CD1c-positive myeloid dendritic cell (primary cell): ENCODE data around the gene FANCC.

Experiments
- DNase-seq: peaks from one replicate; pipeline ENCODE4 v3.0.0-alpha.2; 2016; ENCODE audit errors: extremely low spot score

FANCC gene

DNA sequence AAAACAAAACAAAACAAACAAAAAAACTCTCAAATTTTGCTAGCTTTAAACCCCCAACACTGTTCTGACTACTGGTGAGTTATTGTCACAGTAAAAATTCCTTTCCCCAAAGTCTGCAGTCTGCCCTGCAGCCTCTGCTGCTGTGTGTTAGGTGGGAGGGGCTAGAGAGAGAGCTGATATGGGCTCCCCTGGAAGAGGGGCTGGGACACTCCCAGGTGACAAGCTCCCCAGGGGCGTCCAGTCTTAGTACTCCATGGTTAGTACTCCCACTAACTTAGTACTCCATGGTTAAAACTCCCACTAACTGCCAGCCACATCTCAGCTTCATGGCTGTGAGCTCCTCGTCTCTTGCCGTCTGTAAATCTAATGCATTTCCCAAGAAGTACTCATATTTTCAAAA, 191.9 kb downstream of the FANCC start:
- no peak for DNase-seq

DNA sequence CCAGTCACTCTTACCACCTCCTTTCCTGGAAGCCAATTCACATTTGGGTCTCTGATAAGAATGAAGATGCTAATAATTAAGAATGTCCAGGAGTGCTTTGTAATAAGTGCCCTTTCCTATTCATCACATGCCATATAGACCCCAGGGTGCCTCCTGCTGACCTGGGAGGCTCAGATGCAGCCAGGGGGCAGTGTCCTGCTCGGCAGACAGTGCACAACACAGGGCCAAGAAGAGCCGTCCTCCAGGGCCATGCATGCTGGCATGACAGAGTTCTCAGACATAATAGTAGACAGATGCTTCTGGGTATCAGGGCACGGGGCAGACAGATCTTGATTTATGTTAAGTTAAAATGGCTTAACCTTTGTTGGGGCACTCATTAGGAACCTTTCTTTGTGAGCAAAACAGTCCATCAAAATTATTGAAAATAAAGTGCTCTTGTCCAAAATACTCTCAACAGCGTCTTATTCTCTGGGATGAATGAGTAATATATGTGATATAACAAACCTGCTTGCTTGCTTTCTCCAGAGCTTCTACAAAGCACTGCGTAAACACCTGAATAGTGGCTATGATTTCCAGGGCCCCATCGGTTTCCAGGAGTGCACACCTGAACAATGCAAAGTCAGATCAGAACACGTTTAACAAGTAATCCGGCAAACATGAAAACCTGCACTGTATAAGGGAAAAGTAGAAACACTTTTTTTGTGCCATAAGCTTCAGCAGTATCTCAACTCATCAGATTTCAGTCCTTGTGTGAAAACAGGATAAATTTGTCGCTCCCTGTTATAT, 192.7 kb downstream of the FANCC start:
- no peak for DNase-seq

DNA sequence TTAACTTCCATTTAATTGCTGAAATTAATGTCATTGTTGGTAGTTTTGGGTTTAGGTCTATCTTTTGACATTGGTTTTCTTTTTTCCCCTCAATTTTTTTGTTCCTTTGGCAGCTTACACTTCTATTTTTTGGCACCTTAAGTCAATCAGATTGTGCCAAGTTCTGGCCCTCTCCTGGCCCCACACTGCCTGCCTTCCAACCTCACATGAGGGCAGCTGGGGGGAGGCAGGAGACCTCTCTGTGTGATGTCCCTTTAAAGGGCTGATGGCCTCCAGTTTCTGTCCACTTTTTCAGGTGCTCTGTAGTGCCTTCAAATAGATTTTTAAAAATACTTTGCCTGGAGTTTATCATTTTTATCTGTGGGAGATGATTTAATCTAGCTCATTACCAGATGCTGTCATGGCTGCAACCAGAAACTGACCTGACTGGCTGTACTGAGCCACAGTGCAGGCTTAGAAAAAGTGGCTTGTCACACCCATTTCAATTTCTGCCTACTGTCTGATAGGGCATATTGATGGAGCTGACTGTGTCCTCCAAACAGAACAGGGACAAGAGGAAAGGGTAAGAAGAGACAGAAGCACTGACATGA, 196.6 kb downstream of the FANCC start:
- no peak for DNase-seq

DNA sequence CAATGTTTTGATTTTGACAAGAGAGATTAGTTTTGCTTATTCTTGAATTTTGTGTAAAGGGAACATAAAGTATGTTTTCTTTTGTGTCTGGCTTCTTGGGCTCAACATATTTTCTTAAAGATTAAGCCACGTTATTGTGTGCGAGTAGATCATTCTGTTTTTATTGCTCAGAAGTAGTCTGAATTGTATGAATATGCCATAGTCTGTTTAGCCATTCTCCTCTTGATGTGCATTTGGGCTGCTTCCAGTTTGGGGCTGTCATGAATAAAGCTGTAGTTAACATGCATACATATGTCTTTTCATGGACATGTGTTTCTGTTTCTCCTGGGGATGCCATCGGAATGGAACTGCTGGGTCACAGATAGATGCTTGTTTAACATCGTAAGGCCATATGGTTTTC, 198.9 kb downstream of the FANCC start:
- no peak for DNase-seq

DNA sequence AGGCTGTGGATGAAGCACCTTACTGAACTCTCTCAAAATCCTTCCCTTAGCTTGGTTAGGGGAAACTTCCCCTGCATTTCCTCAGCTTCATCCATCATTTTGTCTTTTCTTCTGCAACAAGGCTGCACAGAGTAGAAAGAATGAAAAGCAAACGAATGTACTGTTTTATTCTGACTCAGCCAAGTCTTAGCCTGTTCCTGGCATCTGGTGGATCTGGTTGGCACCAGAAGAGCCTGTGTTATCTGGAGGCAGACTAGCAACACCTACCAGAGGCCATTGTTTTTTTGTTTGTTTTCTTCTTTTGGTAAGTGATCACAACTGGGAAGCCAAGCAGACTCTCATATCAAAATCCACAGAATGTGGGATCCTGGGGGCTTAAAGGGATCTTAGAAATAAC, 200.7 kb downstream of the FANCC start:
- DNase-seq = no peak

DNA sequence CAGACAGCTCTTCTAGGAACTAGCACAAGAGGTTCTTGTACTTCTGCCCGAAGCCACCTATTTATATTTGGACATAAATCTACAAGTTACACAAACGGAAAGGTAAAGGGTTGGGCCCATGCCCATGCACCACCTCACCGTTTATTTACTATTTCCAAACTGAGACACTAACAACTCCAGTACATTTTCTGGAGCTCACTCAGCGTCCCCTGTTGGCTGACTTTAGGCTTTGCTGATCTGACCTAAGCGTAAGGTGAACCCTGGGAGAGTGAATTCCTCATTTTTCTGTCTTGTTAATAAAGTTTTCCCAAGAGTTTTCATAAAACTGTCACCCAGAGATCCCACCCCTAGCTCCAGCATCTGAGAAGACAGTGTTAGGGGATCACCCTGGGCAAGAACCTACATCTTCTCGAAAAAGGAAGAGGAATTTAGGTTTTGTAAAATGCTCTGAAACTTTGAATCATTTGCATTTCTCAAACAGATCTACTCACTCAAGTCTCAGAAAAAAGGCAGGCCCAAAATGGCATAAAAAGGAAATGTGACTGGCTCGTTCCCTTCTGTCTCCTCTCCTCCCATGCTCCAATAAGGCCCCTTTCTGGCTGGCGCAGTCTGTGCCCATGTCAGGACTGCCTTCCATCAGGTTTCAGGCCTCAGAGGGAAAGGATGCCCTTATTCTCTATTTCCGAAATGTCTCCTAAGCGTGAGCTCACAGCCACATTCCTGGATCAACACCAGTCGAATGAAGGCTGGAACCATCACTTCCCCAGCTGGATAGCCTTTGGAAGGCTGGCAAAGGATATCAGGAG, 201.3 kb downstream of the FANCC start:
- no peak for DNase-seq

DNA sequence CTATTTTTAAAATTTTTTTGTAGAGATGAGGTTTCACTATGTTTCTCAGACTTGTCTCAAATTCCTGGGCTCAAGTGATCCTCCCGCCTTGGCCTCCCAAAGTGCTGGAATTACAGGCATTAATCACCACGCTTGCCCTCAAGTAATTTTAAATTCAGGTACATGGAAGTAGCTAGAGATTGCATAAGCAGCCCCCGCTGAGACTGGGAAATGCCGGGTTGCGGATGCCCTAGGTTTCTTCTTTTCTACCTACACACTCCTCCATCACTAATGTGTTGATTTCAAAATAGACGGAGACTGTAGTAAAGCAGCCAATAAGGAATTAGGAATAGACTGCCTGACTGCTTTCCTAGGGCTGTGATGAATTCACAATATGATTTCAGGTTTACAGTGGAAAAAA, 202.4 kb downstream of the FANCC start:
- no peak for DNase-seq

DNA sequence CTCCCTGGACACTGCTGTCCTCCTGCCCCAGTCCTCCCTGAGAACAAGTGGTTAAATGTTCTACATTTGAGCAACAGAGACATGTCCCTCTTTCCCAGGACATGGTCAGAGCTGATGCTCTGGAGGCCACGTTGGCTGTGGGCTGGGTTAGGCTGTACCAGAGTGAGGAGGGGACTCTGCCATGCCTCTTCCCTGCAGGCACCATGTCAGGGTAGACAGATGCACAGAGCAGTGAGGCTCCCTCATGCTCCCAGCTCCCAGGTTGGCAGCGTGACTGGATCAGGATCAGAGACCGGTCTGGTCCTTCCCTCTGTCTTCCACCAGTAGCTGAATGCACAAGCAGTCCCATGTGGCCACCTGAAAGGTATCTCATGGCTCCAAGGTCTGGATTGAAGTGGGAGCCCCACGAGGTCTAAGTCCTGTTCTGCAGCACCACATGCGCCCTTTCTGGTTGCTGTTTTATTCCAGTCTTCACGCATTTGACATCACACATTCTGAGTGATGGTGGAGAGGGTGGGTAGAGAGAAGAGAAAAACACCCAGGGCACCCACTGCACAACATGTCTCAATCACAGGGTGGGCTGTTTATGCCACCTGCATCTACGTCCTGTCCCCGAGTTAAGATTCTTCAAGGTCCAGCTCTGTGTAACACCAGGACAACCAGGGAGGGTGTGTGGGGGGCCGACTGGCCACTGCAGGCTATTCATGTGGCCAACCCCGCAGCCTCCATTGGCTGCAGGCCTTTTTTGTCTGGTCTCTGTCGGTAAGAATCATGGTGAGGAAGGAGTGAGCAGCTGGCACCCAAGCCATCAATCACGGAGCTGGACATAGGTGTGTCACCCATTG, 204.9 kb downstream of the FANCC start:
- no peak for DNase-seq

DNA sequence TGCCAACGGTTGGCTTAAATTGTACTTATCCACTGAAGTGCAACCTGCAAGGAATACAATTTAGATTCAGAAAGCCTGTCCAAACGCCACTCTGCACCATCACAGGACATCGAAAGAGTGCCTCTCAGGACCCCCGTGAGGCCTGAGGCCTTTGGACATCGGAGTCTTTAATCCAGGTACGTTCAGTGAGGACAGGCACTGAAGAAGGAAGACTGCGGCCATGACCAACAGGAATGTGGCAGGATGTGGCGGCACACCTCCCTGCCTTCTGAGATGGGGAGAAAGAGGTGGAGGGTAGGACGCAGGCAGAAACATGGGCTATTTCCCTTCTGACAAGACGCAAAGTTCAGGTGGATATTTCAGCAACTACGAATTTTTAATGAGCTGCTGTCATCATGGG, 205.8 kb downstream of the FANCC start:
- DNase-seq = no peak

DNA sequence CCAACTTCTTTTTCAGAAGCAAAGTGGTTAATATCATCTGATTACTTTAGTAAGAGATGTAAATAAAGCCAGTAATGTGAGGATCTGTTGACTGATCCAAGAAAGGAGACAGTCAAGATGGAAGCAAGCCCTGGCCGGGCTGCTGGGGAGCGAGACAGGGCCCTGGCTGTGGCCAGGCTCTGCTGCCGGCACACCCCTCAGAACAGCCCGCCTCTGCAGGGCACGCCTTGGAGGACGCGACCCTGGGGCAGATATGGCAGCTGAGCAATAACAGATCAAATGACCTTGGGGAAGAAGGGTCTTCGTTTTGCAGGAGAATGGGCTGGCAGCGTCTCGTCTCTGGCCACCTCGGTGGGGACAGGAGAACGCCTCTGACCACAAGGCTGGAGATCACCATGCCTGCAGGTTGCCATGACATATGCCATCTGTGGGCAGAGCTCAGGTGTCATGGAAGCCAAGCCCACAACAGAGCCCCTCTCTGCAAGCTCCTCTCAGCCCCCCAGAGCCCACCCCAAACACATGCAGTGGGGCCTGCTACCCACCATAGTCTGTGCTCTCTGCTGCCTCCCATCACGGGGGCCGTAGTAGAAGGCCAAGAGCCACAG, 206.5 kb downstream of the FANCC start:
- DNase-seq = no peak

DNA sequence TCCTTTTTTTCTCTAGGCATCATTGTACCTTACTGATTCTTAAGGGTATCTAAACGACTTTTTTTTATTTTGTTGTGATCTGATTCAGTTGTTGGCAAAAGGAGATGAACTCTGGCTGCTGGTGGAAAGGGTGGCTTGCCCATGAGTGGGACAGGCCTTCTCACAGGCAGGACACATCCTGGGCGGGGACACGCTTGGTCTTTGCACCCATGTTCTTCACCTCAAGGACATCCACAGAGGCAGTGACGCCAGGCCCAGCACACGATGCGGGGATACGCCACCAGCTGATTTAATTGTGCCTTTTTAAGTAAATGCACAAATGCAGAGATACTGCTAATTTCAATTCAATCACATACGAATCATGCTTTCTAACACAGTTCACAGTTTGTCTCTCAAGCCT, 208.1 kb downstream of the FANCC start:
- no peak for DNase-seq

DNA sequence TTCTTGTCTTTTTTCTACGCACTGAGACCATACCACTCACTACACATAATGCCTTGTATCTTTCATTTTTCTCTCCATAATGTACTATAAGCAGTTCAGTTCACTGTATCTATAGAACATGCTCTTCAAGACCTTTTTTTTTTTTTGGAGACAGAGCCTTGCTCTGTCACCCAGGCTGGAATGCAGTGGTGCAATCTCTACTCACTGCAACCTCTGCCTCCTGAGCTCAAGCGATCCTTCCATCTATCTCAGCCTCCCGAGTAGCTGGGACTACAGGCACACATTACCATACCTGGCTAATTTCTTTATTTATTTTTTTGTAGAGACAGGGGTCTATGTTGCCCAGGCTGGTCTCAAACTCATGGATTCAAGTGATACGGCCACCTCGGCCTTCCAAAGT, 208.7 kb downstream of the FANCC start:
- no peak for DNase-seq

DNA sequence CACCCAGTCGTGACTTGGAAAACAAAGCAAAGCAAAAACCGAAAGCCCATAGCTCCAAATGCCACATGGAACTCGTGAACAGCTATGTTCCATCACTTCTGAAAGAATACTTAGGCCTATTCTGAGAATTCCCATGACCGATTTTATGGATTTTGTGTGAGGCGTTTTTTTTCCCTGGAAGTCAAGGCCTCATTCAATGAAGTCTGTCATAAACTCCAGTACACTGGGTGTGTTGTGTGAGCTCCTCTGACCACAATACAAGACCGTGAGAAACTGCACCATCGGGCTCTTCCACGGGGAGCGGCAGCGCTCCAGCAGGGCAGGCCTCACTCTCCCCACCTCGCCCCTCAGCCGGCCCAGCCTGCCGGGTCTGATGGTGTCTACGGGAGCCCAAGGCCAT, 209.5 kb downstream of the FANCC start:
- DNase-seq = no peak

DNA sequence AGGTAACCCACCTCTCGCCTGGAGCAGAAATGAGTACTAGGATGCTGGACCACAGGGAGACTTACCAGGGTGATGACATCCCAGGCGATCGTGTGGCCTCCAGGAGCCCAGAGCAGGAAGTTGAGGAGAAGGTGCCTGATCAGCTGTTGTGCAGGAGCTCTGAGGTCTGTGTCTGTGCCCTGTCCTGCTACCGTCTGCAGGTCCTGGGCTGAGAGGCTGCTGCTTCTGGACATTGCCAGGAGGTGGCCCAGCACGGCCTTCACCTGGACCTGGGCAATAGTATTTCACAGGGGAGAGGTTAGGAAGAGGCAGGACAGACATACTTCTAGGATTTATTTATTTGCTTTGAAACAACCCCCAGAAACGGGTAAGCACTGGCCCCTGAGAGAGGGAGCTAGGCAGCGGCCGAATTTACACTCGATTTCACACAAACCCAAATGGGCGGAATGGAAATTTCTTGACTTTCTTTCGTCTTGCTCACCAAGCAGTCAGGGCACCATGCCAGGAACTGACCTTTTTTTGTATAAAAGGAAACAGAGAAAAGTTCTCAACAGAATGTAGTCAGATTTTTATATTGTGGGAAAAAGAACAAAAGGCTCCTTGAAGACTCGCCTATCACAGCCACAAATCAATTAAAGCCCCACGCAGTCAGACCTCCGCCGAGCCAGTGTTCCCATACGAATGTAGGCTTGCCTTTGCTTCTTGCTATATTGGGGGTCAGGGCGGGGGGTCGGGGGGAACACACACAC, 210.3 kb downstream of the FANCC start:
- DNase-seq = no peak

DNA sequence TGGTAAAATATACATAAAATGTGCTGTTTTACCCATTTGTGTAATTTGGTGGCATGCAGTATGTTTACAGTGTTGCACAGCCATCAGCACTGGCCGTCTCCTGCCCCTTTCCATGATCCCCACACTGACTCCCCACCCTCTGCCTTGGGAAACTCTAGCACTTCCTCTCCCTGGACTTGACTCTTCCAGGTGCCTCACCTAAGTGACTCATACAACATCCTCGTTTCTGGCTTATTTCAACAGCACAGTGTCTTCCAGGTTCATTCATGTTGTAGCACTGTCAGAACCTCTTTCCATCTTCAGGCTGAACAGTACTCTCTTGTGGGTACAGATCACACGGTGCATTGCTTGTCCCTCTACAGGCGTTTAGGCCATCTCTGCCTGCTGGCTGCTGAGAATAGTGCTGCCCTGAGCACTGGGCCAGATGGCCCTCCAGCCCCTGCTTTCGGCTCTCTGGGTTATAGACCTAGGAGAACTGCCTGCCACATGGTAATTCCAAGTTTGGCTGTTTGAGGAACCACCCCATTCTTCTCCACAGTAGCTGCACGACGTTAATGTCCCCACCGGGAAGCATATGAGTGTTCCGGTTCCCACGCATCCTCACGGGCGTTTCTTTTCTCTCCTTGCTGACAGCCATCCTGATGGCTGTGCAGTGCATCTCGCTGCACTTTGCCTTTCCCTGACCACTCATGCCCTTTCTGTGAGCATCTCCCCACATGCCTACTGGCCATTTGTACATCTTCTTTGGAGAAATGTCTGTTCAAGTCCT, 211.8 kb downstream of the FANCC start:
- no peak for DNase-seq

DNA sequence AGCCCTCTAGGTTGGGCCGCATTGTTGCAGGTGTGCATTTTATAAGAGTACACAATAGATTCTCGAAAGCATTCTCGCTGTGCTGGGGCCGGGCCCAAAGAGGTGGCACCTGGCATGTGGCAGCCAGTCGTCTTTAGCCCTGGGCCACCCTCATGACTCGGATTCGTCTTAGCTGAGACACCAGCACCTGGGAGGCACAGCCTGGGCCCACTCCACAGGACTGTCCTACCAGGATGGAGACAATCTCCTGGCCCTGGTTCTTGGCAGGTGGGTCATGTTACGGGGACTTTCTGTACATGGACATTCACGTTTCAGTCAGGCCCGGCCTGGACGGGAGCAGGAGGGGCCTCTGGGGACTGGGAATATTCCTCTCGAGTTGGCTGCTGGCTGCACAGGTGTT, 212.5 kb downstream of the FANCC start:
- no peak for DNase-seq

DNA sequence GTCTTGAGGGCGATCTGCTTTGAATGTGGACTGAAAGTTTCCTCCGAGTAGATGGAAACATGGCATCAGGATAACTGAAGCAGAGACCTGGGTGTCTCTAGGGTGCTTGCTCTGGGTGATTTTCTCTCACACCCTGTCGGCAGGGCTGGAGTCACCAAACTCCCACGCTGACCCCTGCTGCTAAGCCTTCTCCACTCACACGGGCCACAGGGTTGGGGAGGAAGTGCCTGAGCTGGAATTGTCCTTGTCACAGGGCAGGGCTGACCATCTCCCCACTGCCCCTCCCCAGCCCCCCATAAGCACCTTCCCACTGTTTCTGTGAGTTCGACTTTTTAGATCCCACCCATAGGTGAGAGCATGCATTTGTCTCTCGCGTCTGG, 212.9 kb downstream of the FANCC start:
- DNase-seq = no peak

DNA sequence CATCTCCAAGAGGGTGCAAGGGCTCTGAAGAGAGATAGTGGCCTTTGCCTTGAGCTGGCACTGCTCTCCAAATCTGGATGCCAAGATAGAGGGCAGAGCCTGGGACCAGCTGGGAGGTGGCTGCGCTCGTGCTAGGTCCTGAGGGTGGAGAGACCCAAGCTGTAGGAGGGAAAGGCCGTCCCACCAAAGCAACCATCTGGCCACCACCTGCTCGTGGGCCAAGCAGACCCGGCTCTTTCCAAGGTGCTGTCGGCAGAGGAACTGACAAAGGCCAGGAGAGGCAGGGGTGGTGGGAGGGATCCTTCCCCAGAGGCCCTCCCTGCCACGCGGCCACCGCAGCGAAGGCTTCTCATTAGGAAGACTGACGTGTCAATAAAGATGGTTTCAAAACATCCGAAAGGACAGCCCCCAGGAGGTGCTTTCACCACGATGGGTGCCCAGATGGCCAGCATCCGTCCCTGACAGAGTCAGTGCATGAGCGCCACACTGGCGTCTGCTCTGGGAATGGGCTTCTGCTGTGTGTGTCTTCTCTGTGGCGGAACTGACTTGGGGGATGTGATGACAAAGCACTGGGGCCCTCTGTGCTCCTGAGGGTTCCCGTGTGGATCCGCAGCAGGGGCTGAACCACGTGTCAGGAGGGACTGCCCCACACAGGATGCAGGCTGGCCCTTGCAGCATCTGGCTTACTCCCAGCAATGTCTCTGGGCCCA, 213.5 kb downstream of the FANCC start:
- no peak for DNase-seq

DNA sequence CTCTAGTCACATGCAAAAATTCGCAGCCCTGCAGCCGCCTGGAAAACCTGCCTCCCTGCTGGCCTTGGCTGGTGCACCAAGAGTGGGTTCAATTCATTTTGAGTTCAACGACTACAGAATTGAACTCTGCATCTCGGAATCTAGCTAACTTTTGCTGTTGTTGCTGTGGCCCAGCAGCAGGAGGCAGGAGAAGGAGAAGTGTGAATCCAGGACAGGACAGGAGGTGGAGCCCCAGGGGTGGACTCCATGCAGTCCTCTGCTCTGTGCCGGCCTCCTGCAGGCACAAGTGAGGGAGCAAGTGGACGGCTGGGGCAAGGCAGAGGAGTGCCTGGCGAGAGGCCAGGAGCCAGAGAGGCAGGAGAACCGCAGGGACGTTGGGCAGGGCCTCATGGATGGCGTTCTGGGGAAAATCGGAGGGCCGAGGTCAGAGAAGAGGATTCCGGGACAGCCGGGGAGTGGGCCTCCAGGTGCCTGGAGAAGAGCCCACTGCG, 214.2 kb downstream of the FANCC start:
- no peak for DNase-seq
